Astrocyte (in vitro differentiated cells and primary cell): ENCODE measurements around the gene SYT8.

Source experiments
- EZH2 ChIP-seq: IDR thresholded peaks from 2 replicates; pipeline ENCODE4 v1.6.1; 2012; ENCODE audit warnings: mild to moderate bottlenecking, low read length, inconsistent platforms; ENCODE audit not compliant: insufficient read depth
- TF ChIP-seq, protein P1 (sequence below): IDR thresholded peaks from 2 replicates; pipeline ENCODE4 v1.5.1; 2011; ENCODE audit warnings: low read depth, mild to moderate bottlenecking, inconsistent platforms, low read length, moderate library complexity; ENCODE audit not compliant: insufficient read depth

DNA sequence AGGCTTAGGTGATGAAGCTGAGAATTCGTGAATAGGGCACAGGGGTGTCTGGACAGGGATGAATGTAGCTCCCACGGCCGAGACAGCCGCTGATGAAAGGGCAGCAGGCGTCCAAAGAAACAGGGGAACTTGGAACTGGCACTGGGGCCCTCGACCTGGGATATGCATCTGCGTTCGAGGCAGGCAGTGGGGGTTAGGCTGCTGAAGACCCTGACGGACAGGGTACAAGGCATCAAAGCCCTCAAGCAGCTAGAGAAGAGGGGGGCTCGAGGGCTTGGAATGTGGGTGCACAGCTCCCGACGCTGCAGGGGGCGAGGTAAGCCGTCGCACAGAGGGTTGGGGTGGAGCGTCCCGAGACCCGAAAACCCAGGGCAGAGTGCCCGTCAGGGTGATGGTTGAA lies 6.9 kb upstream of the SYT8 start:
- TF ChIP-seq, protein P1, sequence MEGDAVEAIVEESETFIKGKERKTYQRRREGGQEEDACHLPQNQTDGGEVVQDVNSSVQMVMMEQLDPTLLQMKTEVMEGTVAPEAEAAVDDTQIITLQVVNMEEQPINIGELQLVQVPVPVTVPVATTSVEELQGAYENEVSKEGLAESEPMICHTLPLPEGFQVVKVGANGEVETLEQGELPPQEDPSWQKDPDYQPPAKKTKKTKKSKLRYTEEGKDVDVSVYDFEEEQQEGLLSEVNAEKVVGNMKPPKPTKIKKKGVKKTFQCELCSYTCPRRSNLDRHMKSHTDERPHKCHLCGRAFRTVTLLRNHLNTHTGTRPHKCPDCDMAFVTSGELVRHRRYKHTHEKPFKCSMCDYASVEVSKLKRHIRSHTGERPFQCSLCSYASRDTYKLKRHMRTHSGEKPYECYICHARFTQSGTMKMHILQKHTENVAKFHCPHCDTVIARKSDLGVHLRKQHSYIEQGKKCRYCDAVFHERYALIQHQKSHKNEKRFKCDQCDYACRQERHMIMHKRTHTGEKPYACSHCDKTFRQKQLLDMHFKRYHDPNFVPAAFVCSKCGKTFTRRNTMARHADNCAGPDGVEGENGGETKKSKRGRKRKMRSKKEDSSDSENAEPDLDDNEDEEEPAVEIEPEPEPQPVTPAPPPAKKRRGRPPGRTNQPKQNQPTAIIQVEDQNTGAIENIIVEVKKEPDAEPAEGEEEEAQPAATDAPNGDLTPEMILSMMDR = no peak
- no peak for TF ChIP-seq EZH2
